Ovary (tissue), 3 donors: ENCODE measurements around the gene CHCHD3.

ENCODE experiments used
- CTCF ChIP-seq, 3 donors: fragments of 450-650 bp in 2 of 3; fragments of 200-600 bp in 1 of 3; IDR thresholded peaks; one replicate each; pipeline versions ENCODE4 v1.5.1 to v1.8.0; 2016 to 2022; ENCODE audit warnings: antibody characterized with exemption in 3 of 3, mild to moderate bottlenecking in 1 of 3
- EP300 ChIP-seq: sonication (generic); formaldehyde crosslinking; IDR thresholded peaks from one replicate; pipeline ENCODE4 v1.6.1; 2017; ENCODE audit warnings: antibody characterized with exemption
- POLR2A ChIP-seq: fragments of 450-650 bp; IDR thresholded peaks from one replicate; pipeline ENCODE4 v1.6.1; 2017; ENCODE audit warnings: antibody characterized with exemption, mild to moderate bottlenecking, moderate library complexity
- donor health status: DM: no; HTN: no; CAD: no.

- TF ChIP-seq EP300 (no peak), POLR2A (no peak), CTCF (IDR thresholded peaks at IDR 0.05) (no peak)
Observed at GRCh38 chr7:132964876-132965275, 117.0 kb downstream of the CHCHD3 start.
